H1 (cell line): ENCODE measurements around the gene HS6ST3. TPM values are rescaled to one million over a fixed set of nuclear protein-coding genes. Genes with fewer than 3 reads are reported as not detected.

Experiments used
- CTBP2 ChIP-seq: IDR thresholded peaks from 2 replicates; pipeline ENCODE4 v1.7.0; 2011; ENCODE audit warnings: borderline replicate concordance, mild to moderate bottlenecking, moderate library complexity, mixed read lengths, low read length; ENCODE audit not compliant: insufficient read depth, insufficient read length
- EGR1 ChIP-seq: IDR thresholded peaks from 2 replicates; pipeline ENCODE4 v1.6.1; 2011; ENCODE audit warnings: low read depth, low read length, borderline replicate concordance
- HDAC6 ChIP-seq: IDR thresholded peaks from one replicate; pipeline ENCODE4 v1.7.1; 2012; ENCODE audit warnings: low read depth, mild to moderate bottlenecking, inconsistent platforms, low read length, moderate library complexity
- JUND ChIP-seq: IDR thresholded peaks from 2 replicates; pipeline ENCODE4 v1.6.1; 2011; ENCODE audit warnings: mild to moderate bottlenecking, improper control_type of control experiment, low read length
- SP2 ChIP-seq: IDR thresholded peaks from 2 replicates; pipeline ENCODE4 v1.6.1; 2012; ENCODE audit warnings: mild to moderate bottlenecking, low read length, inconsistent platforms
- polyA plus RNA-seq, 7 experiments: library from polyadenylated mRNA; depleted of rRNA in 3 of 7; stranded (reverse) in 5 of 7; unstranded in 2 of 7; fragments of >200 nt in 5 of 7; fragments of 200-250 nt in 2 of 7; gene quantifications; 1 replicate in 5 of 7; 2 replicates in 1 of 7; 4 replicates in 1 of 7; pipeline versions ENCODE4 v1.2.1 to v1.2.3, GENCODE V29; 2011 to 2013; ENCODE audit warnings: missing spikeins in 2 of 7, mixed read lengths in 2 of 7
- total RNA-seq: library from RNA; stranded (reverse); fragmentation: NEBNext Ultra II Directional; extraction: Animal tissue kit (Norgen Biotek cat#: 25700); gene quantifications from 2 replicates; pipeline ENCODE4 v1.2.1, GENCODE V29; 2021

Gene HS6ST3
- total and polyA plus RNA-seq, 2 of the 8 experiments (the other 6 are each of a cell fraction or from before 2014, with no cell fraction given): 0.45 to 1.2 TPM

- no peak for TF ChIP-seq SP2
- TF ChIP-seq HDAC6: no peak
- no peak for TF ChIP-seq EGR1
- TF ChIP-seq CTBP2: no peak
- TF ChIP-seq JUND: no peak
These were observed 525.3 kb downstream of the HS6ST3 start (continued) for GRCh38 chr13:96615252-96615651.
